Measurements from ENCODE around the gene PREX1. TPM values are rescaled to one million over a fixed set of nuclear protein-coding genes. Genes with fewer than 3 reads are reported as not detected.
"Not testable (repeated sequence)": the region's sequence is repeated elsewhere in the genome, so short reads cannot be mapped to it uniquely, and the experiment has no call there.

The PREX1 gene
- 4.2 TPM for polyA plus RNA-seq (2013, experiment 1 of 2; ENCODE audit: insufficient read length)
- 4.1 TPM for polyA plus RNA-seq (2013, experiment 2 of 2; ENCODE audit: insufficient read length)

- peak; percentile 86 for DNase-seq
These were observed at the start of gene PREX1 for GRCh38 chr20:48827855-48828733. TSS of gene PREX1 (minus strand) at chr20:48827999. CDS start at chr20:48827860, 139 bp downstream.

- DNase-seq, result no peak
These were observed 49.5 kb upstream of the PREX1 start for GRCh38 chr20:48877304-48877703.

- DNase-seq, result peak; percentile 29
These were observed 48.1 kb upstream of the PREX1 start for GRCh38 chr20:48875914-48876240.

GRCh38 chr20:48875233-48875913 is 47.6 kb upstream of the PREX1 start:
- DNase-seq, result no peak

- not testable (repeated sequence) for DNase-seq
These were observed 41.6 kb upstream of the PREX1 start for GRCh38 chr20:48869442-48869841.

GRCh38 chr20:48866936-48867335 is 39.1 kb upstream of the PREX1 start:
- no peak for DNase-seq

GRCh38 chr20:48864738-48865318 is 37.0 kb upstream of the PREX1 start:
- no peak for DNase-seq

GRCh38 chr20:48864254-48864653 is 36.5 kb upstream of the PREX1 start:
- DNase-seq, result no peak

- DNase-seq, result no peak
These were observed 34.5 kb upstream of the PREX1 start for GRCh38 chr20:48862279-48862678.

- no peak for DNase-seq
These were observed 33.6 kb upstream of the PREX1 start for GRCh38 chr20:48861444-48861843.

GRCh38 chr20:48858075-48858790 is 30.4 kb upstream of the PREX1 start:
- DNase-seq, result no peak

- no peak for DNase-seq
These were observed 28.3 kb upstream of the PREX1 start for GRCh38 chr20:48856130-48856529.

GRCh38 chr20:48855046-48855445 is 27.2 kb upstream of the PREX1 start:
- DNase-seq, result no peak

GRCh38 chr20:48852609-48853008 is 24.8 kb upstream of the PREX1 start:
- DNase-seq, result no peak

- DNase-seq, result no peak
These were observed 23.8 kb upstream of the PREX1 start for GRCh38 chr20:48851579-48851978.

- DNase-seq, result no peak
These were observed 23.1 kb upstream of the PREX1 start for GRCh38 chr20:48850977-48851299.

GRCh38 chr20:48850257-48850976 is 22.6 kb upstream of the PREX1 start:
- no peak for DNase-seq

GRCh38 chr20:48849779-48850178 is 22.0 kb upstream of the PREX1 start:
- no peak for DNase-seq

- DNase-seq, result no peak
These were observed 21.5 kb upstream of the PREX1 start for GRCh38 chr20:48849299-48849698.

GRCh38 chr20:48847498-48848205 is 19.9 kb upstream of the PREX1 start:
- no peak for DNase-seq
